ENCODE results near the gene HMGB1.

The HMGB1 gene

GRCh38 chr13:30465593-30466357 is at the start of gene HMGB1:
HMGB1 (minus strand) TSS chr13:30465936; CDS start chr13:30463680, 2,256 bp downstream.
- in situ Hi-C loops (cut with MboI; ENCODE audit: low sequenced_read_pairs): no loop called here

DNA sequence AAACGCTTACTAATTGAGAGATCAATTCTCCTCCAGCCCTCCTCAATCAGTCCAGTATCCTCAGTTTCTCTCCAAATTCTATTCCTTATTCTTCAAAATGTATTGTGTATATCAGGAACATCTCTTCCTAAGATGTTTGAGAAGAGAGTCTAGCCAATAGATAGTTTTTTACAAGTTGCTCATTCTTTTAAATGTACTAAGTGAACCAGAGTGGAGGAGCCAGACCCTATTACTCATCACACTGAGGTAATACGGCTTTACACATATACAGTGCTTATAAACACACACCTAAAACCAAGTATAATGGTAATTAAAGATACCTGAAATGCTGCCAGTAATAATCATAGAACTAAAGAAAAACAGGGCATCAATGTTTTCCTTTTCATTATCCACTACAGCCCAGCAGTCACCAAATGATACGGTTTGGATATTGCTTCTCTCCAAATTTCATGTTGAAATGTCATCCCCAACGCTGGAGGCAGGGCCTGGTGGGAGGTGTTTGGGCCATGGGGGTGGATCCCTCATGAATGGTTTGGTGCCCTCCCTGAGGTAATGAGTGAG is 45.2 kb upstream of the HMGB1 start:
- in situ Hi-C loops (cut with MboI; ENCODE audit: low sequenced_read_pairs): no loop called here

DNA sequence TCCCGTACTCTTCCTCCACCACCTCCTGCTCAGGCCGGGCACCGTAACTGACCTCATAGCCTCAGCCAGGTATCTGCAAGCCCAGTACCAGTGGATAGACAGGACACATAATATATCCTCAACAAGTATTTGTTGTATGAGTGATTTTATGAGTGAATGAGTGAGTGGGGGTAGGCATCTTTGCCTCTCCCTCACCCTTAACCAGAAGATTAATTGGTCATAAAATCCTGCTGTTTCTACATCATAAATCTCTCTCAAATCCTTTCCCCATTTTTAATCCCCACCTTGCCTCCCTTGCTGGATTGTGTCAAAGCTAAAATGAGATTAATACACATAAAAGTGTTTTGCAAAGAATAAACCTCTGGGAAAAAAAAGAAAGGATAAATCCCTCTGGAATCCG is 44.4 kb upstream of the HMGB1 start:
- in situ Hi-C loops (cut with MboI; ENCODE audit: low sequenced_read_pairs): no loop called here

GRCh38 chr13:30509254-30510050 is 43.7 kb upstream of the HMGB1 start:
- in situ Hi-C loops (cut with MboI; ENCODE audit: low sequenced_read_pairs): no loop called here

DNA sequence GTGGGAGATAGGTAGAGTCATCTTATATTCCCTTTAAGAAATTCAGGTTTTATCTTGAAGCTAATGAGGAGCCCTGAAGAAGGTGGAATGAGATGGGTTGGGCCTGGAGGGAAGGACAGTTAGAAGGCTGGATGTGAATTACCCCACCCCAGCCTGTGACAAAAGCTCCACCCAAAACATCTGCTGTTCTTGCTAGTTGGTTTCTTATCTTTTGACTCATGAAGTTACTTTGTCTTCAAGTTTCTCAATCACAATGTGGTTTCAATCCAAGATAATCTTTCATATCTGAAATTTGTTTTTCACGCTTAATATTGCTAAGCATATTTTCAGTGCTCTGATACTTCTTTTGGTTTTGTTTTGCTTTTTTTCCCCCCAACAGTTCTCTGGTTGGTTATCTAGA is 38.3 kb upstream of the HMGB1 start:
- in situ Hi-C loops (cut with MboI; ENCODE audit: low sequenced_read_pairs): no loop called here

DNA sequence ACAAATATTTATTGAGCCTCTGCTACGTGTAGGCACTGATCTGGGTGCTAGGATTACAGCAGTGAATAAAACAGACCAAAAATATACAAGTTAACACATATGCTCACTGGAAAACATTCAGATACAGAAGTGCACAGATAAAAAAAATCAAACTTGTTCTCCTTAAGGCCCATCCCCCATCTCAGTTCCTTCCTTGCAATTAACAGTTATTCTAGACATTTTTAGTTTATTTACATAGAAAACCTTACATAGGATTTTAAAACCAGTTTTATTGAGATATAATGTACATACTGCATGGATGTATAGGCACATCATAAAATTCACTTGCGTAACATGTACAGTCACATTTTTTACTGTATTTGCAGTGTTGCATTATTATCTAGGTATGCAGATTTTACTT is 36.5 kb upstream of the HMGB1 start:
- in situ Hi-C loops (cut with MboI; ENCODE audit: low sequenced_read_pairs): no loop called here

DNA sequence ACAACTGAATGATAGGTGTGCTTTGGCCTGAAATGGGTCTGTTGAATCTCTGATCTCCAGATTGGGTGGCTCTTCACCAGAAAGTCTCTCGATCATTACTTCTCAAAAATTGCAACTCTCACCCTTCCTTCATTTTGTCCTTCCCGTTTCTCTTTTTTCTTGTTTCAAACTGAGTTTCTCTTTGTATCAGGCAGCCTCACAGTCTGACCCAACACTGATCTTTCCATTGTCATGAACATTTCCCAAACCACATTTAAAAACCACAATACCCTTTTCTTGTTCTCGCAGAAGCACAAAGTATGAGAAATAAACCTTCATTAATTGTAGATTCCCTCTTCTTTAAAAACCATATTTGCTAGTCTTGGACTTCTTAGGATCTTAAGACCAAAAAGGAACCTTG is 33.6 kb upstream of the HMGB1 start:
- in situ Hi-C loops (cut with MboI; ENCODE audit: low sequenced_read_pairs): no loop called here

GRCh38 chr13:30496147-30496546 is 30.4 kb upstream of the HMGB1 start:
- in situ Hi-C loops (cut with MboI; ENCODE audit: low sequenced_read_pairs): no loop called here

DNA sequence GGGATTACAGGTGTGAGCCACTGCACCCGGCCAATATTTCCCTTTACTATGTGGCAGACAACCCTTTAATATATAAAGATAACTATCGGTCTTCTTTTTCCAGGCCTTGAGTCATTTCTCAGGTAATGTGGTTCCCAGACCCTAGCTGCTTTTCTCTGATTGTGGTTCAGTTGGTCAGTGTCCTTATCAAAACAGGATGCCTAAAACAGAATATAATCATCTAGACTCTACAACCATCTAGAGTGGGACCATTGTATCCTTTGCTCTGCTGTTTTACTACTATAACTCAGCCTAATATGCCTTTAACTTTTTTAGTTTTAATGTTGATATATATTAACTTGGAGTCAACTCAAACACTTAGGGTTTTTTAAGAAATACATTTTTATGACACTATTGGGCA is 30.0 kb upstream of the HMGB1 start:
- in situ Hi-C loops (cut with MboI; ENCODE audit: low sequenced_read_pairs): no loop called here

DNA sequence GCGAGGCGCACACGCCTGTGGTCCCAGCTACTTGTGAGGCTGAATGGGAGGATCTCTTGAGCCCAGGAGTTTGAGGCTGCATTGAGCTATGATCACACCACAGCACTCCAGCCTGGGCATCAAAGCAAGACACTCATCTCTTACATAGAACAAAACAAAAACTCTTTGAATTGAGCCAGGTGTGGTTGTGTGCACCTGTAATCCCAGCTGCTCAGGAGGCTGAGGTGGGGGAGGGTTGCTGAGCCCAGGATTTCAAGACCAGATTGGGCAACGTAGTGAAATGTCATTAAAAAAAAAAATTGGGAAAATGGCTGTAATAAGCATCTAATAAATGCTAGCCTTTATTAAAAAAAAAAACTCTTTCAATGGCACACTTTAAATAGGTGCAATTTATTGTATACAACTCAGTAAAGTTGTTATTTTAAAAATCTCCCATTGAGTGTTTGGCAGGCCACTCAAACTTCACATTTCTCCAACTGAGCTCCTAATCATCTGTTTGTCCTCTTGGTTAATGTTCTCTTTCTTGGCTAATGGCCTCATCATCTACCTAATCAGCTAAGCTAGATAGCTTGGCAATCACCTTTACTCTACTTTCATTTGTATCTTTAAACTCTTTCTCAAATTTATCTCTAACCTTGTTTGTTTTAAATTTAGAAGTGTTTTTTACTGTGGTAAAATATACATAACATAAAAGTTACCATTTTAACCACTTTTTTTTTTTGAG is 28.1 kb upstream of the HMGB1 start:
- in situ Hi-C loops (cut with MboI; ENCODE audit: low sequenced_read_pairs): no loop called here

DNA sequence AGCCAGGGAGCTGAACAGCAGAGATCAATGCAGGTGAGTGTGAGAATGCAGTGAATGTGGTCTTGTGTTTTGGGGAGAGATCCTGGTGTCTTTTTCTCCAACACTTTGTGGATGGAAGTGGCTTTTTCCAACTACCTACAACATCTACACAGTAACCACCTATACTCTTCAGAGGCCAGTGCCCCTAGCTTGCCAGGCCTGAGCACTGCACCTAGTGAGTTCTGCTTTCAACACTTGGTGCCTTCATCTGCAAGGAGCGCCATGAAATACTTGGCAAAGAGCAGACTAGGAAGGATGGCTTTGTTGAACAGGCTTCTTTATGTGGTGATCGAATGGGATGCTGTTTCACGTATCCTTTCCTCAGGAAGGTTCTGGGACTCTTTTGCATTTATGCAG is 21.3 kb upstream of the HMGB1 start:
- in situ Hi-C loops (cut with MboI; ENCODE audit: low sequenced_read_pairs): no loop called here

GRCh38 chr13:30486230-30487074 is 20.7 kb upstream of the HMGB1 start:
- in situ Hi-C loops (cut with MboI; ENCODE audit: low sequenced_read_pairs): no loop called here

DNA sequence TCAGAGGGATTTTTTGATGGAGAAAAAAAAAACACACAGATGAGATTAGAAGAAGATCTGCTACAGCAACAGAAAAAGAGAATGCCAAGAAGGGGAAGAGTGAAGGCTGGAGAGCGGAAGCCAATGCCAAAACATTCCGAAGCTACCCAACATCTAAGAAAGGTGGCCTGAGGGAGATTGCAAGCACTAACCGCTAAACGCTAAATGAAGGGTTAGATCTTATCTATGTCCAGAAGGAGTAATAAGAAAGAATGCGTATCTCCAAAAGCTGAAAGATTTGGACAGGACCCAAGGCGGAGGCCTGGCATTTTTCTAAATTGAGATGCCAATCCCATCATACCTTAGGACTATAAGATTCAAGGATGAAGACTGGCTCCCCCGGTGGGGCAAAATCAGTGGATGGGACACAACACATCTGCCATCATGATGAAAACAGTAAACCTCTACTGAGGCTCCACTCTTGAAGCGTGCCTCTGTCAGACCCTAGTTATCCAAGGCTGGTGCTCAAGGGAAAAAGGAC is 15.6 kb upstream of the HMGB1 start:
- in situ Hi-C loops (cut with MboI; ENCODE audit: low sequenced_read_pairs): no loop called here

DNA sequence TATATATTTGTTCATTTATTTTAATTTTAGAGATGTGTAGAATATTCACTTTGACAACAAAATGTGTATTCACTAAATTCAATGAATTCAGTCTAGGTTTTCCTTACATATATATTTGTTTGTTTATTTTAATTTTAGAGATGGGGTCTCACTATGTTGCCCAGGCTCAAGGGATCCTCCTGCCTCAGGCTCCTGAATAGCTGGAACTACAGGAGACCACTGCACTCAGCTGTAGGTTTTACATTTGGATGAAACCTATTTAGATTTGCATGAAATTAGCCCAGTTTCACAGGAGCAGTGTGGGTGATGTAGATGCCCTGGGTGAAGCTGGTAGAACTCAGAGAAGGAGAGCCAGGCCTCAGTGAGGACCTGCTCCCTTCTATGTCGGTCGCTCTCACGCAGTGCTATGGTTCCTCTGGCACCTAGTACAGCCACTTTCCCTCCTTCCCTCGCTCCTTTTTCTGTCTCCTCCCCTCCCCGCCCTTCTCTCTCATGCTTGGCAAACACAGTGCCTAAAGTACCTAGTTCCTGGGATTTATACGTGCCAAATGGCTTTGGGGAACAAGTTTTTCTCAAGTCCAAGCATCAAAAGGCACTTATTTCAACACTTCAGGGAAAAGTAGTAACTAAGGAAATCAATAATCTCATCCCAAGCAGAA is 14.7 kb upstream of the HMGB1 start:
- in situ Hi-C loops (cut with MboI; ENCODE audit: low sequenced_read_pairs): no loop called here

DNA sequence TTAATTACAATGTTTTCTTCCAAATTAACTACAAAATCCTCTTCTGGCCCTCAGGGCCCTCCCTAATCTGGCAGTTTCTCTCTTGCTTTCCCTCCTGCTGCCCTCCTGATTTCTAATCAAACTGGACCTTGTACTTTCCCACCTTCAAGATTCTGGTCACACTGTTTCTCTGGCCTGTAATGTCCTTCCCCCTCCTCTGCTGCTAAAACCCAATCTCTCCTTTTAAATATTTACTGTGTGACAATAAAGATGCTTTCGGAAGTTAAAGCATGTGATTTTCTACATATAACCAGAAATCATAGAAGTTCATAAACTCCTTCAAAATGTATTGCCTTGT is 14.1 kb upstream of the HMGB1 start:
- in situ Hi-C loops (cut with MboI; ENCODE audit: low sequenced_read_pairs): no loop called here

DNA sequence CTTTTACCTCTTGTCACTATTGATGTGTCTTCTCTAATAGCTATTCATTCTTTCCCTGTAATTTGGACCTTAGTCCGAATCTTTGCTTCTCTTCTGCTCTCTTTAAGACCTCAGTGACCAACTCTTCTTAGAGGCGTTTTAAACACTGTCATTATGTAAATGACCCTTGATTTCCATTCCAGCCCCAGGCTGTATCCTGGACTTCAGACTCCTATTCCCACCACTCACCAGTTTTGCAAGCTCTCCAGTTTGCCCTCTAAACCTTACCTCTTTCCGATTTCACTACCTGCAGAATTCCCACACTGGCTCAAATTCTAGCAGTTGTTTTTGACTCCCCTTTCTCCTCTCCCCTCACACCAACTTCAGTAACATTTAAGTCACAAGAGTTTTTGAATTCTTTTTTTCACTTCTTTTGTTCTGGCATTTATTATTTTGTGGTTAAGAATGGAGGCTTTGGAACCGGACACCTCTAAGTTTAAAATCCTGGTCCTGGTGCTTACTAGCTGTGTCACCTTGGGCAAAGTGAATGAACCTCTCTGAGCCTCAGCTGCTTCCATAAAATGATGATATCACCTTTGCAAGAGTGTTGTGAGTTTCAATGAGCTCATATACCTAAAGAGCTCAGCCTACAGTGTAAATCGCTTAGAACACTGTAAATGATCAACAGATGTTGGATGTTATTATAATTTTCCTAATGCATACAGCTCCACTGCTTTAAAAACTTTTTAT is 13.6 kb upstream of the HMGB1 start:
- in situ Hi-C loops (cut with MboI; ENCODE audit: low sequenced_read_pairs): no loop called here

DNA sequence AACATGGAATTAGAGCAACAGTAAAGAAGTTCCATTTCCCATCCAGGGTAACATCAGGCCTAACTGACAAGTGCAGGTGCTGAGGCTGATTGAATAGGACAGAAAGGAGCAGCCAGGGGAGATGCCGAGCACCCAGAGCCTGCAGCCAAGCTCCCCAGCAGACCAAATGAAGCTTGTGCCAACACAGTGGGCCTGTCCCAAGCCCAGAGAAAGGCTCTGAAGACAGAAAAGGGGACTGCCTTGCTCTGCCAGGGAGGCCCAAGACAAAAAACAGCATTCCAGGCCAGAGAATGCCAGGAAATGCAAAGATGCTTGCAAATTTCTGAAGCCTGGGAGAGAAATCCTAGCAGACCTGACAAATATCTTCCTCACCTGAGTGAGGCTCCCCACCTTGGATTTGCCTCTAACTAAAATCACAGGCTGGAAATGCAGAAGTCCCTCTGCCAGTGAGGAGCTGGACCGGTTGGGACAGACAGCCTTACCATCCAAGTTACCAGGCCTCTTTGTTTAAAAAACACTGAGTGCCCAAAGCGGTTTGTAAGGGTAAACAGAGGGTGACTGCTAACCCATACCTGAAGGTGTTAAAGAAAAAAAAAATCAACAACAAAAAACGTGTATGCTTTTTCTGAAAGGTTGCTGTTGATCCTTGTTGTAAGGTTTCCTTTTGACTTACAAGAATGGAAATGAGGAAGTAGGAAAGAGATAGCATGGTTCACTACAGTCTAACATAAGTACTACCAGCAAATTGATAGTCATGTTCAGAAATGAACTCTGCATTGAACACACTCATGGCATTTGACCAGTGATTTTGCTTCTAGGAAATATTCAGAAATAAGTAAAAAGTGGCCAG is 11.8 kb upstream of the HMGB1 start:
- in situ Hi-C loops (cut with MboI; ENCODE audit: low sequenced_read_pairs): no loop called here

- in situ Hi-C loops (cut with MboI; ENCODE audit: low sequenced_read_pairs): no loop called here
These were observed 7.9 kb upstream of the HMGB1 start for GRCh38 chr13:30473675-30474074.
